Parathyroid adenoma (tissue), 2 donors: Measurements from ENCODE around the gene ST14.

Experiments used
- H2AFZ ChIP-seq: fragments of 300-600 bp; sonication (generic); one replicate; pipeline ENCODE4 v1.7.0; 2017; ENCODE audit warnings: antibody characterized with exemption, mild to moderate bottlenecking
- H3K27ac ChIP-seq: fragments of 300-600 bp; sonication (generic); one replicate; pipeline ENCODE4 v1.7.0; 2017
- H3K27me3 ChIP-seq: fragments of 300-600 bp; sonication (generic); one replicate; pipeline ENCODE4 v1.7.0; 2017; ENCODE audit warnings: low read length; ENCODE audit not compliant: control insufficient read depth, insufficient read depth
- H3K36me3 ChIP-seq: fragments of 300-600 bp; sonication (generic); one replicate; pipeline ENCODE4 v1.7.0; 2017; ENCODE audit warnings: low read length; ENCODE audit not compliant: control insufficient read depth, insufficient read depth
- H3K4me1 ChIP-seq: fragments of 300-600 bp; sonication (generic); one replicate; pipeline ENCODE4 v1.7.0; 2017; ENCODE audit warnings: control low read depth
- H3K4me2 ChIP-seq: fragments of 300-600 bp; sonication (generic); one replicate; pipeline ENCODE4 v1.7.0; 2017; ENCODE audit warnings: low read length
- H3K4me3 ChIP-seq: fragments of 300-600 bp; sonication (generic); one replicate; pipeline ENCODE4 v1.7.0; 2017; ENCODE audit warnings: low read depth, low read length
- H3K79me2 ChIP-seq: fragments of 300-600 bp; sonication (generic); one replicate; pipeline ENCODE4 v1.7.0; 2017; ENCODE audit warnings: control low read depth
- H3K9ac ChIP-seq: fragments of 300-600 bp; sonication (generic); one replicate; pipeline ENCODE4 v1.7.0; 2017; ENCODE audit warnings: mild to moderate bottlenecking
- H3K9me3 ChIP-seq: fragments of 300-600 bp; sonication (generic); one replicate; pipeline ENCODE4 v1.7.0; 2017; ENCODE audit warnings: low read length; ENCODE audit not compliant: control insufficient read depth
- CTCF ChIP-seq: fragments of 300-600 bp; sonication (generic); IDR thresholded peaks from one replicate; pipeline ENCODE4 v1.7.0; 2017; ENCODE audit warnings: antibody characterized with exemption, mild to moderate bottlenecking
- donor health status: primary hyperparathyroidism.

ST14 gene

GRCh38 chr11:130144141-130144540 lies 15.4 kb upstream of the ST14 start:
- no peaks in the 10 kb centered on the region for H3K9me3 ChIP-seq
- no peak overlapping the region for H3K9ac ChIP-seq
- H3K79me2 ChIP-seq: no peaks in the 10 kb centered on the region
- H2AFZ ChIP-seq: no peak overlapping the region
- H3K4me1 ChIP-seq: no peaks in the 10 kb centered on the region
- H3K36me3 ChIP-seq: no peaks in the 10 kb centered on the region
- H3K4me3 ChIP-seq: no peak overlapping the region
- TF ChIP-seq CTCF: no peak
- no peak overlapping the region for H3K4me2 ChIP-seq
- no peaks in the 10 kb centered on the region for H3K27me3 ChIP-seq
- H3K27ac ChIP-seq: no peak overlapping the region

GRCh38 chr11:130144861-130145281 lies 14.7 kb upstream of the ST14 start:
- no peak overlapping the region for H3K9ac ChIP-seq

GRCh38 chr11:130145311-130145812 lies 14.2 kb upstream of the ST14 start:
- TF ChIP-seq CTCF: no peak
- H3K36me3 ChIP-seq: no peaks in the 10 kb centered on the region
- H3K79me2 ChIP-seq: no peaks in the 10 kb centered on the region
- no peak overlapping the region for H3K4me3 ChIP-seq
- no peaks in the 10 kb centered on the region for H3K27me3 ChIP-seq
- H3K4me2 ChIP-seq: no peak overlapping the region
- H2AFZ ChIP-seq: no peak overlapping the region
- H3K27ac ChIP-seq: no peak overlapping the region
- no peaks in the 10 kb centered on the region for H3K4me1 ChIP-seq
- H3K9ac ChIP-seq: no peak overlapping the region
- H3K9me3 ChIP-seq: no peaks in the 10 kb centered on the region

More at GRCh38 chr11:130144861-130145281, 14.7 kb upstream of the ST14 start:
- H3K79me2 ChIP-seq: no peaks in the 10 kb centered on the region
- no peaks in the 10 kb centered on the region for H3K4me1 ChIP-seq
- no peak overlapping the region for H3K27ac ChIP-seq
- no peaks in the 10 kb centered on the region for H3K27me3 ChIP-seq
- no peak for TF ChIP-seq CTCF
- no peak overlapping the region for H3K4me2 ChIP-seq
- H3K9me3 ChIP-seq: no peaks in the 10 kb centered on the region
- no peak overlapping the region for H2AFZ ChIP-seq
- H3K36me3 ChIP-seq: no peaks in the 10 kb centered on the region
- no peak overlapping the region for H3K4me3 ChIP-seq

GRCh38 chr11:130145975-130146776 lies 13.4 kb upstream of the ST14 start:
- Histone ChIP-seq H3K9ac (no peak overlapping the region), H3K4me2 (no peak overlapping the region), H3K79me2 (no peaks in the 10 kb centered on the region), H3K27ac (peak overlapping the region; percentile 39), H3K27me3 (no peaks in the 10 kb centered on the region), H3K9me3 (no peaks in the 10 kb centered on the region), H2AFZ (no peak overlapping the region), H3K4me3 (no peak overlapping the region), H3K4me1 (no peaks in the 10 kb centered on the region), H3K36me3 (no peaks in the 10 kb centered on the region)
- peak; percentile 14 for TF ChIP-seq CTCF

- Histone ChIP-seq H3K27ac (peak overlapping the region; percentile 19), H3K27me3 (no peaks in the 10 kb centered on the region), H3K4me1 (no peaks in the 10 kb centered on the region), H3K4me3 (no peak overlapping the region), H3K9me3 (no peaks in the 10 kb centered on the region), H3K79me2 (no peaks in the 10 kb centered on the region), H3K4me2 (no peak overlapping the region), H3K36me3 (no peaks in the 10 kb centered on the region), H2AFZ (no peak overlapping the region), H3K9ac (no peak overlapping the region)
- TF ChIP-seq CTCF: no peak
Measured at GRCh38 chr11:130146796-130147195, 12.8 kb upstream of the ST14 start.
